GM18526 (cell line): ENCODE results near the gene KIF24.

Experiments
- POLR2A ChIP-seq: IDR thresholded peaks from 3 replicates; pipeline ENCODE4 v1.6.1; 2011; ENCODE audit not compliant: insufficient read length; ENCODE audit errors: extremely low read depth

Gene KIF24

DNA sequence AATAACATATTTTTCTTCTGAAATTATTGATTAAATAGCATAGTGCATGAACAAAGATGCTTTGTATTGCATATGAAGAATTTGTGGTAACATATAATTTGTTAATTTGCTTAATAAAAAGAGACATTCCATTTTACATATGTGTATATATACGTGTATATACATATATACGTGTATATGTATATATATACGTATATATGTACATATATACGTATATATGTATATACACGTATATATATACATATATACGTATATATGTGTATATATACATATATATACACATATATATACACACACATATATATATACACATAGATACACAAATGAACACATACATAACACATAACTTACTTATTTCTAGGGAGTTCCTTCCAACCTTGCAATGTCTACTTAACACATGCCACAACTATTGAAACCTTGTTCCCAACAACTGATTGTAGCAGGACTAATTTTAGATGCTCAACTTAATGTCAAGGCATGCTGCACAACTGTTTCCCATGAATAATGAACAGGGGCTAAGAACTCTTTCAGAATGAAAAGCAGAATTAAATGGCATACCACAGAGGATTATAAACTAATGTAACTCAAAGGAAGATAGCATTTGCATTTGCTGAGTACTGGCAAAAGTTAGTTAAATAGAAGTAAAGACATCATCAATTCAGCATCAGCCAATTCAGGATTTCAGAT, 17.4 kb downstream of the KIF24 start:
- TF ChIP-seq POLR2A, result no peak

DNA sequence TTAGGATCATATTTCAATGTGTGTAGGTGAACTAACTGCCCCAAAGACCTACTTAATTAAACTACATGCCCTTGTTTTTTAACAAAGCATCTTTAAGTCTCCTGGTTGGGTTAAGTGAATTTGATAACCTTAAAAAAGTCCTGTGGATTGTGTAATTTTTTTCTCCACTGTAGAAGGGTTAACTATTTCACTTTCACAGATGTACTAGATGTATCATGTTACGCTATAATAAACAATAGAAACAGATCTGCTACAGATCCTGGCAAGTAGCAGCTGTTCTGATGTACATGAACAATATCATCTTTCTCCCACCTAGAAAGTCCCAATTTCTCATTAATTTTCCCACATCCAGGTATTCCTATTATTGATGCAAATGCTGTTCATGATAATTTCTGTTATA, 18.9 kb downstream of the KIF24 start:
- TF ChIP-seq POLR2A, result no peak

DNA sequence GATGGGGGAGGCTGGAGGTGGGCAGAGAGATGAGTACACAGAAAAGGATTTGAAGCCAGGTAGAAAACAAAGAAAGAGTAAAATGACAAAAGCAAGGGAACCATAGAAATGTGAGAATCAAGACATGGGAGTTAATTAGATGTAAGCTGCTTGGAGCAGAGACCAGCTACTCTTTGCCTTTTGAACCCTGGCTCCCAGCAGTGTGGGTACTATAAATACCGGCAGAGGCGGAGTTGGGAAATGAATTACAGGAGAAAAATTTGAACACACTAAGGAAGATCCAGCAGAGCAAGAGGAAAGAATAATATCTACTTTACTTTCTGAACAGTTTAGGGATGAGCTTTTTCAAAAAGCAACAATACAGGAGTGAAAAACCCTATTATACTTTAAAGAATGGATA, 36.5 kb downstream of the KIF24 start:
- no peak for TF ChIP-seq POLR2A

DNA sequence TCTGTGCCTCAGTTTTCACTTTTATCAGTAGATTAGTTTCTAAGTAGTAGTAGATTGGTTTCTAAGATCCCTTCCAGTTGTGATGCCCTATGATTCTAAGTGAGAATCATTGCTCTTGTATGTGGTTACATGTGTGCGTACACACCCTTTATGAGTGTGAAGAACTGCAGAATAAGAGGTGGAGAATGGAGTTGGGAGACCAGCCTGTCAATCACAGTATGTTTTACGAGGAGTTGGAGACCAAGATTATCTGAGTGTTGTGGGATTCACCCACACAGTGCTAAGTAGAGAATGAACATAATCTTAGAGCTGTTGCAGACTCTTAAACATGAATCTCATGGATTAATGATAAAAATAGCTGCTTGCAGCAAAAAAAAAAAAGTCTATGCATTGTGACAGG, 37.6 kb downstream of the KIF24 start:
- TF ChIP-seq POLR2A, result no peak

DNA sequence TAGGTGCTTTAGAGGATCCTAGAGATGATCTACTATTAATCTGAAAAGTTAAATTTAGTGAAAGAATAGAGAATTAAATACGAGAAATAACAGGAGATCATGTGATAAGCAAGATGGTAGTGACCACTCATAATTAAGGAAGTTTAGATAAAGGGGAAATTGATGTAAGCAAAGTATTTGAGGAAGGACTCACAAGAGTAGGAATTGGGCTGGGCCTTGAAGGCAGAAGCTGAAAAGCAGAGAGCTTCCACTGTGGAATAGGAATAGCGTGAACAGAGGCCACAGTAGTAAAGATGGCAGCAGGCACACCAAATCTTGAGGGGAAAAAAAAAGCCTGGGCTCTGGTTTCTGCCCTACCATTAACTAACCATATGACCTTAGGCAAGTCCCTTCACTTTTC, 38.0 kb downstream of the KIF24 start:
- TF ChIP-seq POLR2A, result no peak

DNA sequence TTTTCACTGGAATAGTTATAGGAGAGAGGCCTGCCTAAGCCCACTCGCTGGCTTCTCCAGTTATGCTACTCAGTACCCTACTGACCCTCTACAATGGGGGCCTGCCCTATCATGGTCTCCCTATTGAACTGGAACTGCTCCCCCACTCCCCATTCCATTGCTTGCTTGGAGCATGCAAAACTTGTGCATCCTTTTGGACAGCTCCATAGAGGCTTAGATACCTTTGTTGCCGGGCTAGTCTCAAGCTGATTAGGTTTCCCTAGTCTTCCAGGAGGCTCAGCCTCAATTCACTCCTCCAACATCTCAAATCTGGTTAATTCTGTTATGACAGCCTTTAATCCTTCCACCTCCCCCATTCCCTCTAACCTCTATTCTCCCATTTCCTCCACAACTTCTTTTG, 39.9 kb downstream of the KIF24 start:
- no peak for TF ChIP-seq POLR2A

DNA sequence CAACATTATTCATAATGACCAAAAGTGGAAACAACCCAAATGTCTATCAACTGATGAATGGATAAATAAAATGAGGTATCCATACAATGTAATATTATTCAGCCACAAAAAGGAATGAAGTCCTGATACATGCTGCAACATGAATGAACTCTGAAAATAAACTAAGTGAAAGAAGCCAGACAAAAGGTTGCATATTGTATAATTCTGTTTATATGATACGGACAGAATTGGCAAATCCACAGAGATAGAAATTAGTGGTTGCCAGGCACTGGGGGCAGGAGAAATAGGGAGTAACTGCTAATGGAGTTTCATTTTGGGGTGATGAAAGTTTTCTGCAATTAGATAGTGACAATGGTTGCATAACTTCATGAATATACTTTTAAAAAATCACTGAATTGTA, 47.0 kb downstream of the KIF24 start:
- no peak for TF ChIP-seq POLR2A

DNA sequence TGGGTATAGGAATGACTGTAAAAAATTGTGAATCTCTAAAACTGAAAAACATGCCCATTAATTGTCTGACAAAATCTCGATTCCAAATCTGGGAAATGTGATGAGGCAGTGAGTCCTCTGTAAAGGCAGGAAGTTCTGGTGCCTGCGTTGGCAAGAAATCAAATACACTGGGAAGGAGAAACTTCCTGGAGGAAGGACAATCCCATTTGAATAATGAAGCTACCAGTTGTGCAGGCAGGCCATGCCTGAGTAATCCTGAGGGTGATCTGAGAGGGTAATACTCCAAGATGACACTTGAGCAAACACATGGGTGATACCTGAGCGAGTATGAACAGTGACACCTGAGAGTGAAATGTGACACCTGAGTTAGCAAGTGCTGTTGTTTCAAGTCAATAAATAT, 49.7 kb downstream of the KIF24 start:
- no peak for TF ChIP-seq POLR2A
